Measurements from ENCODE around the gene DDX41. TPM values are rescaled to one million over a fixed set of nuclear protein-coding genes. Genes with fewer than 3 reads are reported as not detected.
A peak's percentile ranks its signal among the peaks of the same experiment; 100 is the strongest.

Gene DDX41
- total RNA-seq, 2 experiments from 2014 or later = 49.6 to 49.7 TPM

DNA sequence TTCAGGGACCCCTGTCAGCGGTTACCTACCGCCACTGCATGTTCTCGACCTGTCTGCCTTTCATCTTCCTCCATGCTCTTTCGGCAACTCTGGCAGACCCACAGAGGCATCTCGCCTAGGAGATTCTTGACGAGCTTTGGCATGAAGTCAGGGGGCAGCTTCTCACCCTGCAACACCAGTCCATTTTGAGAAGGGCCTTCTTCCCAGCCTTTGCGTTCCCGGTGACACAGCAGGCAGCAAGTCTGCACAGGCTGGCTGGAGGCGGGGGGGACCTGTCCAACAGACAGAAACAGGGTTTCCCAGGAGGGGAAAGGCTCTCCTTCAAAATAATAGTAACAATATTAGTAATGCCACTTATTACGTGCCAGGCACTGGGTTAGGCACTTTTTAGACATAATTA, 22.1 kb upstream of the DDX41 start:
- H3K4me3 Mint-ChIP-seq = no peak overlapping the region
- CTCF ChIA-PET = no interaction called here

GRCh38 chr5:177537389-177538361, 20.9 kb upstream of the DDX41 start:
- ChIA-PET CTCF (no interaction called here), POLR2A (interaction anchor here (0.6 to 1.2 kb wide), 2 partner anchors 20 to 147 kb away, joined by 3 read pairs; no protein-coding TSS in a partner anchor)
- TF ChIP-seq, protein P1, sequence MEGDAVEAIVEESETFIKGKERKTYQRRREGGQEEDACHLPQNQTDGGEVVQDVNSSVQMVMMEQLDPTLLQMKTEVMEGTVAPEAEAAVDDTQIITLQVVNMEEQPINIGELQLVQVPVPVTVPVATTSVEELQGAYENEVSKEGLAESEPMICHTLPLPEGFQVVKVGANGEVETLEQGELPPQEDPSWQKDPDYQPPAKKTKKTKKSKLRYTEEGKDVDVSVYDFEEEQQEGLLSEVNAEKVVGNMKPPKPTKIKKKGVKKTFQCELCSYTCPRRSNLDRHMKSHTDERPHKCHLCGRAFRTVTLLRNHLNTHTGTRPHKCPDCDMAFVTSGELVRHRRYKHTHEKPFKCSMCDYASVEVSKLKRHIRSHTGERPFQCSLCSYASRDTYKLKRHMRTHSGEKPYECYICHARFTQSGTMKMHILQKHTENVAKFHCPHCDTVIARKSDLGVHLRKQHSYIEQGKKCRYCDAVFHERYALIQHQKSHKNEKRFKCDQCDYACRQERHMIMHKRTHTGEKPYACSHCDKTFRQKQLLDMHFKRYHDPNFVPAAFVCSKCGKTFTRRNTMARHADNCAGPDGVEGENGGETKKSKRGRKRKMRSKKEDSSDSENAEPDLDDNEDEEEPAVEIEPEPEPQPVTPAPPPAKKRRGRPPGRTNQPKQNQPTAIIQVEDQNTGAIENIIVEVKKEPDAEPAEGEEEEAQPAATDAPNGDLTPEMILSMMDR (IDR thresholded peaks at IDR 0.05) = no peak
- Mint-ChIP-seq H3K9me3 (no peaks in the 10 kb centered on the region), H3K4me1 (ENCODE audit: low read depth) (peaks cover 13% of the 10 kb centered on the region), H3K27me3 (no peaks in the 10 kb centered on the region), H3K36me3 (ENCODE audit: low read depth) (peaks cover 65% of the 10 kb centered on the region), H3K27ac (peak overlapping the region; percentile 20), H3K4me3 (no peak overlapping the region)
- H3K36me3 ChIP-seq (ENCODE audit: insufficient read depth, low read length) = peaks cover 70% of the 10 kb centered on the region
- H3K27me3 ChIP-seq (ENCODE audit: control insufficient read depth in 1 of 2, insufficient read depth in 2 of 2, low read length in 2 of 2) = no peaks in the 10 kb centered on the region
- no peak overlapping the region for H3K27ac ChIP-seq (ENCODE audit: low read depth in 1 of 2, low read length in 2 of 2)
- DNase-seq (no peak), ATAC-seq (ENCODE audit: poor library complexity) (no peak)
- H3K4me3 ChIP-seq (ENCODE audit: low read length) = no peak overlapping the region
- no peaks in the 10 kb centered on the region for H3K4me1 ChIP-seq (ENCODE audit: insufficient read depth, low read length)
- H3K9me3 ChIP-seq (ENCODE audit: control insufficient read depth in 1 of 2, insufficient read depth in 1 of 2, low read length in 2 of 2) = no peaks in the 10 kb centered on the region
- intact Hi-C loops (cut with DNase I, micrococcal nuclease) = no loop called here

More for the DNA sequence above, 22.1 kb upstream of the DDX41 start:
- Histone ChIP-seq H3K4me1 (ENCODE audit: insufficient read depth, low read length) (no peaks in the 10 kb centered on the region), H3K27me3 (ENCODE audit: control insufficient read depth in 1 of 2, insufficient read depth in 2 of 2, low read length in 2 of 2) (no peaks in the 10 kb centered on the region), H3K36me3 (ENCODE audit: insufficient read depth, low read length) (peaks cover 65% of the 10 kb centered on the region), H3K27ac (ENCODE audit: low read depth in 1 of 2, low read length in 2 of 2) (no peak overlapping the region), H3K4me3 (ENCODE audit: low read length) (no peak overlapping the region), H3K9me3 (ENCODE audit: control insufficient read depth in 1 of 2, insufficient read depth in 1 of 2, low read length in 2 of 2) (no peaks in the 10 kb centered on the region)
- POLR2A ChIA-PET = no interaction called here
- TF ChIP-seq, protein P1 (IDR thresholded peaks at IDR 0.05) = no peak
- ATAC-seq (ENCODE audit: poor library complexity) = no peak
- intact Hi-C loops (cut with DNase I, micrococcal nuclease) = no loop called here
- Mint-ChIP-seq H3K4me1 (ENCODE audit: low read depth) (peaks cover 13% of the 10 kb centered on the region), H3K9me3 (no peaks in the 10 kb centered on the region), H3K27me3 (no peaks in the 10 kb centered on the region), H3K36me3 (ENCODE audit: low read depth) (peaks cover 68% of the 10 kb centered on the region), H3K27ac (no peak overlapping the region)
- DNase-seq = no peak

DNA sequence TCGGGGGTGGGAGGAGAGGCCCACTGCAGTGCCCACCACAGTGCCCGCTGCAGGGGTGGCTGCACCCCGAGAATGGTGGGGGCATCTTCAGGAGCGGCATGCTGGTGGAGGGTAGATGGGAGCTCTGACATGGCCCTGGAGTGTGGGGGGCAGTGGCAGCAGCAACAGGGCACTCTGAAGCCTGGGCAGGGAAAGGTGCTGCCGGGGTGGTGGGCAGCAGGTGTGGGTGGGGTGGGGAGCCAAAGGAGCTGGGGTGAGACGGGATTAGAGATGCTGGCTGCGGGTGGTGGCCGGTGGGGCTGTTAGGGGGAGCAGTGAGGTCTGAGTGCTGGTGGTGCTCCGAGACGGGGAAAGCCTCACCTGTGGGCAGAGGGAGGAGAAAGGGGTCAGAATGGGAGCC, 19.6 kb upstream of the DDX41 start:
- no peaks in the 10 kb centered on the region for H3K4me1 ChIP-seq (ENCODE audit: insufficient read depth, low read length)
- no peaks in the 10 kb centered on the region for H3K9me3 Mint-ChIP-seq
- ChIA-PET CTCF (no interaction called here), POLR2A (no interaction called here)
- no peak overlapping the region for H3K4me3 ChIP-seq (ENCODE audit: low read length)
- peaks cover 66% of the 10 kb centered on the region for H3K36me3 Mint-ChIP-seq (ENCODE audit: low read depth)
- ATAC-seq (ENCODE audit: poor library complexity) = no peak
- DNase-seq = no peak
- no peak overlapping the region for H3K4me3 Mint-ChIP-seq
- H3K27me3 Mint-ChIP-seq = no peaks in the 10 kb centered on the region
- TF ChIP-seq, protein P1 (IDR thresholded peaks at IDR 0.05) = no peak
- no peaks in the 10 kb centered on the region for H3K9me3 ChIP-seq (ENCODE audit: control insufficient read depth in 1 of 2, insufficient read depth in 1 of 2, low read length in 2 of 2)
- H3K27ac ChIP-seq (ENCODE audit: low read depth in 1 of 2, low read length in 2 of 2) = no peak overlapping the region
- H3K4me1 Mint-ChIP-seq (ENCODE audit: low read depth) = peaks cover 4% of the 10 kb centered on the region
- intact Hi-C loops (cut with DNase I, micrococcal nuclease) = no loop called here
- H3K27ac Mint-ChIP-seq = no peak overlapping the region
- no peaks in the 10 kb centered on the region for H3K27me3 ChIP-seq (ENCODE audit: control insufficient read depth in 1 of 2, insufficient read depth in 2 of 2, low read length in 2 of 2)
- H3K36me3 ChIP-seq (ENCODE audit: insufficient read depth, low read length) = peaks cover 77% of the 10 kb centered on the region
